GM19372 (cell line): ENCODE data around the gene PSMB4.
"Not testable (repeated sequence)": the region's sequence is repeated elsewhere in the genome, so short reads cannot be mapped to it uniquely, and the experiment has no call there.

Experiments used
- ATAC-seq: cut with Tn5 transposase; IDR thresholded peaks from one replicate; pipeline ENCODE4 v1.9.1; 2021; ENCODE audit warnings: mild to moderate bottlenecking, low read depth, moderate library complexity; ENCODE audit not compliant: unreplicated experiment

Gene PSMB4

GRCh38 chr1:151384584-151384983, 14.8 kb upstream of the PSMB4 start:
- ATAC-seq = no peak

DNA sequence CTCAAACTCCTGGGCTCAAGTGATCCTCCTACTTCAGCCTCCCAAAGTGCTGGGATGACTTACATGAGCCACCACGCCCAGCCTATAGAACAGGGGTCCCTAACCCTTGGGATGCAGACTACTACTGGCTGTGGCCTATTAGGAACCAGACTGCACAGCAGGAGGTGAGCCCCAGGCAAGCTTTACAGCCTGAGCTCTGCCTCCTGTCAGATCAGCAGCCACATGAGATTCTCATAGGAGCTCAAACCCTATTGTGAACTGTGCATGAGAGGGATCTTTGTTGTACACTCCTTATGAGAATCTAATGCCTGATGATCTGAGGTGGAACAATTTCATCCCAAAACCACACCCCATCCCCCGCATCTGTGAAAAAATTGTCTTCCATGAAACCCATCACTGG, 13.4 kb upstream of the PSMB4 start:
- ATAC-seq = no peak

DNA sequence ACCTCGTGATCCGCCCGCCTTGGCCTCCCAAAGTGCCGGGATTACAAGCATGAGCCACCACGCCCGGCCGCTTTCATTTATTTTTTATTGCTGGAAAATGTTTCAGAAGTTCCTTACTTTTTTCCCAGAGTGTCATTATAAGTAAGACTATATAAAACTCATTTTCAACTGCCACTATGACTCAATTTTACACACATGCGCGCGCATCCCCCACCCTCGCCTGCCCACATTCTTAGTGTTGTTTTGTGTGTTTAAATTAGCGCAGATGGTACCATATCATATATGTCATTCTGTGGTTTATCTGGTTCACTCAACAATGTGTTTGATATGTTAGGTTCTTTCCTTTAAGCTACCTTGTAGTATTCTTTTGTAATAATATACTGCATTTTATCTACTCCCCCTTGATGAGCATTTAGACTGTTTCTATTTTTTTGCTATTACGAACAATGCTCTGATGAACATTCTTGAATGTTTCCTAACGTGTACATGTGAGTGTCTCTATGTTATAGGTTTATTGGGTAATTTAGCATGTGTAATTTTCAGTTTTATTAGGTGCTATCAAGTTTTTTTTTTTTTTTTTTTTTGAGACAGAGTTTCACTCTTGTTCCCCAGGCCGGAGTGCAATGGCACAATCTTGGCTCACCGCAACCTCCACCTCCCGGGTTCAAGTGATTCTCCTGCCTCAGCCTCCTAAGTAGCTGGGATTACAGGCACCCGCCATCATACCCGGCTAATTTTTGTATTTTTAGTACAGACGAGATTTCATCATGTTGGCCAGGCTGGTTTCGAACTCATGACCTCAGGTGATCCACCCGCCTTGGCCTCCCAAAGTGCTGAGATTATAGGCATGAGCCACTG, 8.9 kb upstream of the PSMB4 start:
- not testable (repeated sequence) for ATAC-seq

GRCh38 chr1:151391079-151391563, 8.3 kb upstream of the PSMB4 start:
- no peak for ATAC-seq

GRCh38 chr1:151393583-151393982, 5.8 kb upstream of the PSMB4 start:
- ATAC-seq = no peak

- ATAC-seq = not testable (repeated sequence)
Measured at GRCh38 chr1:151396265-151396664, 3.1 kb upstream of the PSMB4 start.

DNA sequence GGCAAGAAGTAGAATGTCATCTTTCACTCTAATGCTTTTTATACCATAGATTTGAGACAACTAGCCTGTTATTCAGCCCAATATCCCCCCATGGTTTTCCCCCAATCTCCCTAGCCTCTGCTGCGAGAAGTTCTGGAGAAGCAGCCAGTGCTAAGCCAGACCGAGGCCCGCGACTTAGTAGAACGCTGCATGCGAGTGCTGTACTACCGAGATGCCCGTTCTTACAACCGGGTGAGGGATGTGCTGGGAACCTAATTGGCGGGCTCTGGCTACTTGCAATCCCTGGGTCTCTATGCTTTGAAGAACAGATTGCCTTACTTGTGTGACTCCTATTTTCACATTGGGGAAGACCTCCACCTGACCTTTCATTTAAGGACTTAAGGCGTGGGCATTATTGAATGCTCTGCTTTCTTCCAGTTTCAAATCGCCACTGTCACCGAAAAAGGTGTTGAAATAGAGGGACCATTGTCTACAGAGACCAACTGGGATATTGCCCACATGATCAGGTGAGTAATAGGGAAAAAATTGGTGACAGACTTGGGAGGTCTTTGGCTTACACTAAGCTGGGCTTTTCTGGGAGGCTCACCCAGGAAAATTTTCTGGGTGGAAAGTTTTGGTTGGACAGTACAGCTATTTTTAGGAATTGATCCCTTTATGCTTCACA, 1.9 kb downstream of the PSMB4 start:
- no peak for ATAC-seq

- no peak for ATAC-seq
Measured at GRCh38 chr1:151401860-151402259, 2.5 kb downstream of the PSMB4 start.

DNA sequence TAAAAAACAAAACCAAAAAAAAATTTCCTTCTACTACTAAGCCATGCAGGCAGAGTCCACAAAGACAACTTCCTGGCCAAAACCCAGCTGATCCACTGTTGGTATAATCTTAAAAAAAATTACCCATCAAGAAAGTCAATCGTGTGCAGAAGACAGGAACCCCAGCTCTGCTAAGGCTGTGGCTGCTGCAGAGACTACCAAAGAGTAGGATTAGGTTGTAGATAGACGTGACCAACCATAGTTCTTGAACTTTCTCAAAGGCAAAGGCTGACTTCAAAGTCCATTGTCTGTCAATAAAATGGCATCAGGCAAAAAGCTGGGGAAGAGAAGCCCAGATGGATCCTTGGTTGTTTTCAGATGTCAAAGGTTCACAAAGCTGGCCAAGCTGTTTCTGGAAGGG, 3.4 kb downstream of the PSMB4 start:
- ATAC-seq = no peak

DNA sequence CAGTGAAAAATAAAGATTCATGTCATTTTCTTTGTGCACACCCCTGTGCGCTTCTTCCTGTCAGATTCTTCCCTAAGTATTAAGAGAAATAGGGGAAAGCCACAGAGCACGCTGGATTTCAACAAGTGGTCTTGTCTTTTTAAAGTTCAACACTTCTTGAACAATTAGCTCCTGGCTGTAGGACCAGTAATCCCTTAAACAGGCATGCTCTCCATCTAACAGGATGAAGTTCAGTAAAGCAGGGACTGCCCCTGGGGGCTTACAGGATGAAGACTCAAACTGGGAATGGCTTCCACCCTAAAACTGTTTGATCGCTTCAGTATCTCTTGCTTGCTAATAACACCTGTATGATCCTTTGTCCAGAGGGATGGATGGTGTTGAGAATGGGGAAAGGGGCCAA, 4.2 kb downstream of the PSMB4 start:
- ATAC-seq = no peak

DNA sequence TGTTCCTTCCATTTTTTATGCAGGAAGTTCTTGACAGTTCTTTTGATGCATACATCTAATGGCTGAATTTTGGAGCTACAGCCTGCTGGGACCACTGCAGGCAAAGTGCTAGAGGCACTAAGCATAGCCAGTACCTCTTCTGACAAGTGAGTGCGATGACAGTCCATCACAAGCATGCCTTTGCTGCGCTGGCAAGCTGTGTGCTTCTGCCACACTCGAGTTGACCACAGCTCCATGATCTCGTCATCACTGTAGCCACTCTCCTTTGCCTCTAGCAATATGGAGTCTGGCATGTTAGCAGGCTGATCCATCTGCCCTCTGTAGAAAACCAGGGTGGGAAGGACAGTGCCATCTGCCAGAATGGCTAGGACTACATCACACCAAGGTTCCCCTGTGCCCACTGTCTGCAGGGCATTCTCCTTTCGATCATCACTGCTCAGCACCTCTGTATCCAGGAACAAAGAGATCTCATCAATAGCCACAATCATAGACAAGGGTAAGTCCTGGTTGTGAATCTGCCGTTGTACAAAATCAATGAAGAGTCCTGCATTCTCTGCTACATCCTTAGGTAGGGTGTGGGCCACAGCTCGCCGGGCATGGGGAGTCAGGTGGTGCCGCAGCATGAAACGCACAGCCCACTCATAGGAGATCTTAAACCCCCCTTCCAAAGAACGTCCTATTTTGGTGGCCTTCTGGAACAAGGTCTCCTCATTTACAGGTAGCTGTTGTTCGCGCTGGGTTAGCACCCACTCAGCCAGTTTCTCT, 6.0 kb downstream of the PSMB4 start:
- no peak for ATAC-seq

- no peak for ATAC-seq
Measured at GRCh38 chr1:151406176-151406575, 6.8 kb downstream of the PSMB4 start.

DNA sequence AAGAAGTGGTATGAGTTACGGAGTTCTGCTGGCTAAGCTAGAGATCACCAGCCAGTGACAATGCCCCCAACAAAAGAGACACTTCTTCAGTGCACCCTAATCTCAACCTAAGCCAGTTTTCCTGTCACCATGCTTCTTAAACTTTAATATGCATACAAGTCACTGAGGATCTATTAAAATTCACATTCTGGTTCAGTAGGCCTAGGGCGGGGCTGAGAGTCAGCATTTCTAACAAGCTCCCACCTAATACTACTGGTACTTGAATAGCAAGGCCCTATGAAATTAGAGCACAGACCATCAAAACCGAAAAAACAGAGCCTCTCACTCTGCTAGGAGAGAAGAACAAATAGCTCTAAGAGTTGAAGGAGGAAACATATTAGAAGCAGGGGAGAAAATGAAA, 7.9 kb downstream of the PSMB4 start:
- ATAC-seq = no peak

DNA sequence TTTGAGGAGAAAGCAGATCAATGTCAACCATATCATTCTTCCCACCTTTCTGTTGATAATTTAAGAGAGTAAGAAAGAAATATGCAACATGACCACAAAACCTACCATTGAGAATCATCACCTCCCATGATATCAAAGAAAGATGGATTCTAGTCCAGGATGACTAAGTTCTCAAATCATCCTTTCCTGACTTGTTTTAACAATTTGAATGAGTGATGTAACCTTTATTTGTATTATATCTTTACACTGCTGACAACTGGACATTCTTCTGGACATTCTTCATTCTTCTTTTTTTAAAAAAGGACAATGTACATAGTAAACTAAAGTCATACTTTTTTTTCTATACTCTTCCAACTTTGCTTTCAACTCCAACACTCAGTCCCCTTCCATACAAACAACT, 9.5 kb downstream of the PSMB4 start:
- ATAC-seq = no peak

- ATAC-seq = no peak
Measured at GRCh38 chr1:151411884-151412283, 12.5 kb downstream of the PSMB4 start.

- ATAC-seq = no peak
Measured at GRCh38 chr1:151416231-151416630, 16.9 kb downstream of the PSMB4 start.

DNA sequence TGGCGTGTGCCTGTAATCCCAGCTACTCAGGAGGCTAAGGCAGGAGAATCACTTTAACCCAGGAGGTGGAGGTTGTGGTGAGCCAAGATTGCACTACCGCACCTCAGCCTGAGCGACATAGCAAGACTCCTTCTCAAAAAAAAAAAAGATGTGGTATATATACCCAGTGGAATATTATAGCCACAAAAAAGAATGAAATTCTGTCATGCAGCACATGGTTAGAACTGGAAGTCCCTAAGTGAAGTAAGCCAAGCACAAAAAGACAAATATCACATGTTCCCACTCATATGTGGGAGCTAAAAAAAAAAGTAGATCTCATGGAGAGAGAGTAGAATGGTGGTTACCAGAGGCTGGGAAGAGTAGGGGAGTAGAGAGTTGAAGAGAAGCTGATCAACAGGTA, 18.7 kb downstream of the PSMB4 start:
- ATAC-seq = no peak

GRCh38 chr1:151419819-151420218, 20.4 kb downstream of the PSMB4 start:
- no peak for ATAC-seq

GRCh38 chr1:151425103-151425502, 25.7 kb downstream of the PSMB4 start:
- no peak for ATAC-seq

DNA sequence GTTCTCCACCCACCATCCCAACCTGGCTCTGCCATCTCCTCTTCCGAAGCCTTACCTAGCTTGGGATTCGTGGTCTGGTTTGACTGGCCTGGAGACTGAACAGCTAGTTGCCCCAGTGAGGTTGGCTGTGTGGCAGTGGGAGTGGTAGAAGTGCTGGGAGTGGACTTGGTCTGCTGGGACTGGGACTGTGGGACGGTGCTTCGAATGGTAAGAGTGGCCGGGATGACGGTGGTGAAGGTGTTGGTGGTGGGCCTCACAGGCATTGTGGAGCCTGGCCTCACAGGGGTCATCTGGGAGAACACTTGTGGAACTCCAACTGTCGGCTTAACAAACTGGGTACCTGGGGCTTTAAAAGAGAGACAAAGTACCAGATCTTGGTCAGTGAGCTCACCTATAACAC, 28.7 kb downstream of the PSMB4 start:
- no peak for ATAC-seq

GRCh38 chr1:151433827-151434226, 34.5 kb downstream of the PSMB4 start:
- not testable (repeated sequence) for ATAC-seq
